HG02981 (cell line): ENCODE results near the gene KEAP1.
A peak's percentile ranks its signal among the peaks of the same experiment; 100 is the strongest.

Experiments used
- ATAC-seq: cut with Tn5 transposase; IDR thresholded peaks from one replicate; pipeline ENCODE4 v1.9.1; 2021; ENCODE audit warnings: mild to moderate bottlenecking, moderate library complexity; ENCODE audit not compliant: unreplicated experiment

Gene KEAP1

GRCh38 chr19:10525636-10526035, 22.5 kb upstream of the KEAP1 start:
- no peak for ATAC-seq

- ATAC-seq = no peak
These were observed 20.0 kb upstream of the KEAP1 start for GRCh38 chr19:10523135-10523636.

GRCh38 chr19:10521461-10522171, 18.5 kb upstream of the KEAP1 start:
- no peak for ATAC-seq

GRCh38 chr19:10520652-10521318, 17.6 kb upstream of the KEAP1 start:
- no peak for ATAC-seq

GRCh38 chr19:10519421-10519820, 16.3 kb upstream of the KEAP1 start:
- ATAC-seq = no peak

GRCh38 chr19:10518444-10519361, 15.5 kb upstream of the KEAP1 start:
- ATAC-seq = no peak

- no peak for ATAC-seq
These were observed 14.7 kb upstream of the KEAP1 start for GRCh38 chr19:10517760-10518443.

DNA sequence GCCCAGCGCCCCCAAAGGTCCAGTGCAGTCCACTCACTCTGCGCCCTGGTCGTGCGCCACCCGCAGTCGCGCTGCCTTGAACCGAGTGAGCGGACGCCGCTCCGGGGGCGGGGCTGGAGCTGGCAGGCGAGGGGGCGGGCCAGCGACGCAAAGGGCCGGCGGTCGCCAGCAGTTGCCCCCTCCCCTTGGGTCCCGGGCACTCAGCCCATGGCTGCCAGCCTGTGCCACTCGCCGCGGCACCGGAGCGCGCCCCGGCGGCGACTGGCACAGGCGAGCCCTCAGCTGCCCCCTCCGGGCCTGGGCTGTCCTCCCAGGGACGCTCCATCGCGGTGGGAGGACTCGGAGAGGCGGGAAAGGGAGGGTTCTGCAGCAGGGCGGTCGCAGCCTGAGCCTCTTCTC, 14.2 kb upstream of the KEAP1 start, which contains the start of gene S1PR5:
TSS of gene S1PR5 (minus strand) at position 87 of the 399 bp plus-strand sequence. CDS start 2,436 bp downstream, outside the sequence.
- no peak for ATAC-seq

GRCh38 chr19:10516671-10517286, 13.6 kb upstream of the KEAP1 start:
- no peak for ATAC-seq

GRCh38 chr19:10516064-10516385, 12.9 kb upstream of the KEAP1 start:
- ATAC-seq = no peak

GRCh38 chr19:10514211-10515145, 11.3 kb upstream of the KEAP1 start:
- no peak for ATAC-seq

DNA sequence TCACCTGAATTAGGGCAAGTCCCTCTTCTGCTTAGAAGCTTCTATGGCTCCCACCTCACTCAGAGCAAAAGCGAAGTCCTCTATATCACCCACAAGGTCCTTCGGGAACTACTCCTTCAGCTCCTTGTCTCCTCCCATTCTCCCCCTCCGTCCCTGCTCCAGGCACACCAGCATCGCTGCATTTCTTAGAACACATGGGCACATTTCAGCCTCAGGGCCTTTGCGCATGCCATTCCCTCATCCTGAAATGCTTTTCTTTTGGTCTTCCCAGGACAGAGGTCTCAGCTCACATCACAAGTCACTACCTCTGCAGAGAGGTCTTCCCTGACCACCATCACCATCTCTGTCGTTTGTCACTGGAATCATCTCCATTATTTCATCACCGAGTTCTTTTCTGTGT, 10.1 kb upstream of the KEAP1 start:
- ATAC-seq = no peak

GRCh38 chr19:10510301-10510802, 7.2 kb upstream of the KEAP1 start:
- ATAC-seq = no peak

GRCh38 chr19:10508707-10509106, 5.6 kb upstream of the KEAP1 start:
- ATAC-seq = no peak

GRCh38 chr19:10508036-10508435, 4.9 kb upstream of the KEAP1 start:
- no peak for ATAC-seq

DNA sequence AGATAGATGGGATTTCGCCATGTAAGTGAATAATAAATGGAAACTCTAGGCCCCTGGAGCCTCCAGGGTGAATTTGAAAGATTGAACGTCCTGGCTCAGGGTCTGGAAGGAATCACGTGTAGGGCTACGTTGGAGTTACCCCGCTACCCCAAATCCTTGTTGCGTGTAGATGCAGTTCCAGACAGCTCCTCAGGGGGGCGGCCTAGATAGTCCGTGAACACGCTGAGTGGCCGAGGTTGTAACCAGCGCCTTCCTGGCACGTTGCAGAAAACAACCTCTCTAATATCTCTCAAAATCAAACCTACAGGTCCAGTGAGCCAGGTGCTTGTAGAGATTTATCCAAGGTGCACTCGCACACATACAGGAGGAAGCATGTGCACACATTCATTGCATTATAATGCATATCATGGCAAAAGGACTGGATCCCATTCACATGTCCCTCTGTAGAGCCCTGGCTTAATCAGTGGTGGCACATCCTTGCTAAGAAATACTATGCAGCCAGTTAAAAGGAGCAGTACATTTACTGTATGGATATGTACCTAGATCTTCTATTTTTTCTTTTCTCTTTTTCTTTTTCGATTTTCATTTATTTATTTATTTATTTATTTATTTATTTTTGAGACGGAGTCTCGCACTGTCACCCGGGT, 2.5 kb upstream of the KEAP1 start:
- no peak for ATAC-seq

GRCh38 chr19:10502524-10503001, 593 bp downstream of the KEAP1 start:
- ATAC-seq = peak; percentile 72

DNA sequence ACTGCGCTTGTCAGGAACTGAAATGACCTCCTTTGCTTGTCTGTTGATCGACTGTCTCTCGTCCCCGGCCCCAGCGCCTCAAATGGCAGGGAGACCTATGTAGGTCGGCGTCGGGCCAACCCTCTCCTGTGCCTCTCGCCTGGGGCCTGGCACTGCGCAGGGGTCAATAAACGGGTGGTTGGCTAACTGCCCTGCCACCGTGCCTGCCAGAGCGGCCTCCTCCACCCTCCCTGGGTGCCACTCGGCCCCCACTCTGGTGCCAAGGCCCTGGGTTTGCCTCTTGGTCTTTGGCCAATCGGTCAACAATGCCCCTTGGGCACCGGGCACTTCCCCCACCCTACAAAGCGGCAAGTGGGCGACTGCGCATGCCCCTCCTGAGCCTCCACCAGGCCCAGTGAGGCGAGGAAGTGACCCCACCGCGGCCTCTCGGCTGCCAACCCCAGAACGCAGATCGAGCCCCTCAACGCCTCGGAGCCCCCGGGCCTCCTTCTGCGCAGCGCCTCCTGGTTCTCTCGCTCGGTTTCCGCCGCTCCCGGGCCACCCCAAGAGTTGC, 1.1 kb downstream of the KEAP1 start:
- ATAC-seq = peak; percentile 23
